Neutrophil (primary cell): ENCODE data around the gene SUSD6.

Experiments used
- H3K27ac ChIP-seq: fragments of 200-600 bp; sonication (generic); 2 replicates; pipeline ENCODE4 v1.5.1; 2016; ENCODE audit warnings: mild to moderate bottlenecking, moderate library complexity
- H3K27me3 ChIP-seq: fragments of 200-600 bp; sonication (generic); 2 replicates; pipeline ENCODE4 v1.6.0; 2016; ENCODE audit warnings: mild to moderate bottlenecking
- H3K36me3 ChIP-seq: fragments of 200-600 bp; sonication (generic); 2 replicates; pipeline ENCODE4 v1.5.1; 2017
- H3K4me1 ChIP-seq, 2 experiments: fragments of 200-600 bp in 1 of 2; sonication (generic) in 1 of 2; 1 replicate in 1 of 2; 2 replicates in 1 of 2; pipeline versions ENCODE4 v1.5.1 to v1.6.1; 2013 to 2016; ENCODE audit warnings: low read depth in 1 of 2, low read length in 1 of 2, mild to moderate bottlenecking in 1 of 2, moderate library complexity in 1 of 2; ENCODE audit not compliant: control insufficient read depth in 1 of 2, insufficient read depth in 1 of 2
- H3K4me3 ChIP-seq, 2 experiments: fragments of 200-600 bp in 1 of 2; sonication (generic) in 1 of 2; 1 replicate in 1 of 2; 2 replicates in 1 of 2; pipeline ENCODE4 v1.5.1; 2013 to 2016; ENCODE audit warnings: low read depth in 1 of 2, low read length in 1 of 2, mild to moderate bottlenecking in 1 of 2, moderate library complexity in 1 of 2
- H3K9me3 ChIP-seq: fragments of 200-600 bp; sonication (generic); 2 replicates; pipeline ENCODE4 v1.5.1; 2016
- TF ChIP-seq, protein P1 (sequence below): fragments of 200-600 bp; sonication (generic); IDR thresholded peaks from 2 replicates; pipeline ENCODE4 v1.5.1; 2016; ENCODE audit warnings: antibody characterized with exemption

SUSD6 gene

DNA sequence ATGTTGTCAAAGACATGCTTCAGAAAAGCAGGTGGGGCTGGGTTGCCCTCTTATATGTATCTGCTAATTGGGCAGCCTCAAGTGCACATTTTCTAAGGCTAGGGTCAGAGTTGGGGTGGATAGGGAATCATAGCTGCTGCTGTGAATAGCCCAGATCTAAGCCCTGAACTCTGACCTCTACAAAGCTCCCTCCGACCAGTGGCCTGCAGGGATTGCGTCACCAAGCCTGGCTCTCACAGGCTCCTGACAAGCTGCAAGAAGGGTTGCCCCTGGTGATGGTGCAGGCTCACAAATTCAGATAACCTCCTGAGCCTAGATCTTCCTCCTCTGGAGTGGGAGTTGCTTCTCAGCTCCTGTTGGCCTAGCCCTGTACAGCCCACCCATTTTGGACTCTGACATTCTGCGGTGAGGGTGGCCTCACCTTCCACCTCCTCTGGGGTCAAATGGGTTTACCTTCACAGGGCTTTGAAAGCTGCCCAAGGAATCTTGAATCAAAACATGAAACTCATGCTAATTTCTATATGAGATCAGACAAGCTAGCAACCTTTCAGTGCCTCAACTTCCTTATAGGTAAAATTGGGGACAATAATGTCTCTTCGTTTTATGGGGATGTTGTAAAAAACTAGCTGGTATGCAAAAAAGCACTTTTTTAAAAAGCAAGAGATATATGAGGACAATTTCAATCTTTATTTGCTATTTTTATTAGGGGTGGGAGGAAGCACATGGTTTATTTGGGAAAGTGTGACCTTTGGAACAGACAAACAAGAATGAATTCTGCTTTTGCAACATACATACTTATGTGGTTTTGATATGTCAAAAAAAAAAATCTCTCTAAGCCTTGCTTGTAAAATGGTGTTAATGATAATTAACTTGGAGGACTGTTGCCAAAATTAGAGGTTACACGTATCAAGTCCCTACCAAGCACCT lies 4.9 kb upstream of the SUSD6 start:
- H3K4me1 ChIP-seq, result peaks cover 11 to 14% of the 10 kb centered on the region in 2 experiments
- no peak overlapping the region for H3K4me3 ChIP-seq
- no peaks in the 10 kb centered on the region for H3K9me3 ChIP-seq
- H3K36me3 ChIP-seq, result no peaks in the 10 kb centered on the region
- H3K27ac ChIP-seq, result no peak overlapping the region
- TF ChIP-seq, protein P1, sequence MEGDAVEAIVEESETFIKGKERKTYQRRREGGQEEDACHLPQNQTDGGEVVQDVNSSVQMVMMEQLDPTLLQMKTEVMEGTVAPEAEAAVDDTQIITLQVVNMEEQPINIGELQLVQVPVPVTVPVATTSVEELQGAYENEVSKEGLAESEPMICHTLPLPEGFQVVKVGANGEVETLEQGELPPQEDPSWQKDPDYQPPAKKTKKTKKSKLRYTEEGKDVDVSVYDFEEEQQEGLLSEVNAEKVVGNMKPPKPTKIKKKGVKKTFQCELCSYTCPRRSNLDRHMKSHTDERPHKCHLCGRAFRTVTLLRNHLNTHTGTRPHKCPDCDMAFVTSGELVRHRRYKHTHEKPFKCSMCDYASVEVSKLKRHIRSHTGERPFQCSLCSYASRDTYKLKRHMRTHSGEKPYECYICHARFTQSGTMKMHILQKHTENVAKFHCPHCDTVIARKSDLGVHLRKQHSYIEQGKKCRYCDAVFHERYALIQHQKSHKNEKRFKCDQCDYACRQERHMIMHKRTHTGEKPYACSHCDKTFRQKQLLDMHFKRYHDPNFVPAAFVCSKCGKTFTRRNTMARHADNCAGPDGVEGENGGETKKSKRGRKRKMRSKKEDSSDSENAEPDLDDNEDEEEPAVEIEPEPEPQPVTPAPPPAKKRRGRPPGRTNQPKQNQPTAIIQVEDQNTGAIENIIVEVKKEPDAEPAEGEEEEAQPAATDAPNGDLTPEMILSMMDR, result no peak
- H3K27me3 ChIP-seq, result no peaks in the 10 kb centered on the region

DNA sequence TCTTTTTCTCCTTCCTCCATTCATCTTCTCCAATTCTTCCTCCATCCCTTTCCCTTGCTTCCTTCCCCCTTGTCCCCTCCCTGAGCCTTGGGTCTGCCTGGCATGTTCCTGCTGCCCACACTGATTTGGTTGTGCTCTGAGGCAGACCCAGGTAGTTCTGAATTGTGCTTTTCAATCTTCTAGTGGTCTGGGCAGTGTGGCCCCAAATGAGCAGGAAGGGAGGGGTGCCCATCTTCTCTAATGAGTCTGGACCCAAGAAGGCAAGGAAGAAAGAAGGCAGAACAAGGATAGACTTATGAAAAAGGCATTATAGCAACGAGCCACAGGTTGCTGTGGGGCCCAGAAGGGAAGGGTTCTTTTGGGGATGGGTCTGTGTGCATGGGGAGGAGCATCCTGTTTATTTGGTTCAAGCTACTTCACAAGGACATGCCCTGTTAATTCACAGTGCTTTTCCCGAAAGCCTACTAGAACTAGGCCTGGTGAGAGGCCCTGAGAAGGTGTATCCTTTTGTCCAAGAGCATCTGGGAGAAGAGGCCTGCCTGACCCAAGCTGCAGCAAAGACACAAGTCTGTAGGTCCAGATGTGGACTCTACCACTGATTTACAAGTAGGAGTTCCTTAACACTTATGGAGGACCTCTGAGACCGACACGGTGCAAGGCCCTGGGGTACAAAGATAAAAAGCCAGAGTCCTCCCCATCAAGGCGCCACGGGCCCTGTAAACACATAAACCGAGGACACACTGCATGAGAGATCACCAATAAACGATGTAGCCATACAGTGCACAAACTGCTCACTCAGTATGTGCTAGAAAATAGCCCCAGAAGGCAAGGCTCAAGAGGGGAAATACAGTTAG lies 1.1 kb upstream of the SUSD6 start:
- Histone ChIP-seq H3K27ac (peak overlapping the region; percentile 98), H3K4me1 (peaks cover 32 to 41% of the 10 kb centered on the region in 2 experiments), H3K4me3 (peak overlapping the region in 1 of 2 experiments; percentile 51), H3K27me3 (no peaks in the 10 kb centered on the region), H3K9me3 (no peaks in the 10 kb centered on the region), H3K36me3 (no peaks in the 10 kb centered on the region)
- TF ChIP-seq, protein P1, result no peak

DNA sequence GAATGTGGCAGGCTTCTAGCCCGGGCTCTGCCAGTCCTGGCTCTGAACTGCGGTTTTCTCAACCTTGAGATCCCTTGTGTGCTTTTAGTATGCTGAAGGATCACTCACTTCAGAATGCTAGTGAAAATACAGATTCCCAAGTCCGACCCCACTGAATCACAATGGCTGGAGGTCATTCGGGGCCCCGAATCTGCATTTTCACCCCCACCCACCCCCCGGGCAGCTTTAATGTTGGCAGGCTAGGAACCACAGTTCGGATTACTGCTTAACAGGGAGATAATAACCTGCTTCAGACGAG lies 573 bp upstream of the SUSD6 start:
- peaks cover 38 to 47% of the 10 kb centered on the region in 2 experiments for H3K4me1 ChIP-seq
- no peaks in the 10 kb centered on the region for H3K27me3 ChIP-seq
- peak overlapping the region; percentile 51 to 84 for H3K4me3 ChIP-seq
- peak overlapping the region; percentile 98 for H3K27ac ChIP-seq
- TF ChIP-seq, protein P1, result no peak
- no peaks in the 10 kb centered on the region for H3K9me3 ChIP-seq
- no peaks in the 10 kb centered on the region for H3K36me3 ChIP-seq

DNA sequence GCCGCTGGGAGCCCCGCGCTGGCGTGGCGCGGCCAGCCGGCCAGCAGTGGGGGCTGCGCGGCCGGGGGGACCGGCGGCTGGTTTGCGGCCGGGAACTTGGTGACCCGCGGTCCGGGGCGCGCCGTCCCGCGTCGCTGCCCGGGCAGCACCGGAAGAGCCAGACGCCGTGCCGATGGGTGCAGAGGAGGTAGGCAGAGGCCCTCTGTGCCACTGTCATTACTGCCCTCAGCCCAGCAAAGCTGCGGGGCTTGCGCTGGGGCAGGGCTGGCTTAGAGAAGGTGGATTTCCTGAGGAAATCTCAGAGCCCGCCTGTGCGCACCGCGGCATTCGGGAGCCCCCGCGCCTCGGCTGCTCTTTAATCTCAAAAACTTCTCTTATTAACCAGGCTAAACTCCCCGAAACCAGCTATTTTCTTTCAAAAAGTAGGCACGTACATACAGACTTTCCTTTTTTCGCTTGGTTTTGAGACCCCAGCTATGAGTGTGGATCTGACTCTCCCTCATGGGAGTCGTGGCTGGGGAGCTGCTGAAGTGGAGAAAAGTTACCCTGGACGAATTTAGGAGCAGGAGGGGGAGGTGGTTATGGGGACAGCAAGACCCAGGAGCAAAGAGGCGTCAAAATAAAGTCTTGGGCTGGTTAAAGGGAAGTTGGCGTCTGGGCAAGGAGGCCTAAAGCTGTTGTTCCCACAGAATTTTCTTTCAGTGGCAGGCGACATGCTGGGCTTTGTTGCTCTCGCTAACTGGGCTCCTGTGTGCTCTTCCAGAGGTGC lies 802 bp downstream of the SUSD6 start:
- TF ChIP-seq, protein P1, result no peak
- H3K4me3 ChIP-seq, result peak overlapping the region; percentile 84 to 96
- H3K27me3 ChIP-seq, result no peaks in the 10 kb centered on the region
- no peaks in the 10 kb centered on the region for H3K9me3 ChIP-seq
- H3K4me1 ChIP-seq, result peaks cover 52 to 61% of the 10 kb centered on the region in 2 experiments
- no peaks in the 10 kb centered on the region for H3K36me3 ChIP-seq
- H3K27ac ChIP-seq, result peak overlapping the region; percentile 98

DNA sequence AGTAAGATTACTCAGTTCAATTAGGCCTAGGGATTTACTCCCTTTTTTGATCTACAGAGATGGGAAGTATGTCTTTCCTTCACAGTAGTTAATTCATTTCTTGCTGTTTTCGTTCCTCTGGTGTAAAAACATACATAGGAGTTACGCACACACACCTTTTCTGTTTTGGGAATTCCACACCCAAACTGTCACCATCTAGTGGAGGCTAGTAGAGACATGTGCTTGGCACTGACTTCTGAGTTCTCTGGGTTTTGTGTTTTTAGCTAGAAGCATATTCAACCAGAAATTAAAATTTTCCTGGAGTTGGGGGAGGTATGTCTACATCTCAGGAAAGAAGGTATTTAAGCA lies 1.4 kb downstream of the SUSD6 start:
- H3K27me3 ChIP-seq, result no peaks in the 10 kb centered on the region
- no peaks in the 10 kb centered on the region for H3K9me3 ChIP-seq
- peak overlapping the region; percentile 98 for H3K27ac ChIP-seq
- H3K4me3 ChIP-seq, result peak overlapping the region; percentile 84 to 96
- H3K36me3 ChIP-seq, result no peaks in the 10 kb centered on the region
- peaks cover 58 to 66% of the 10 kb centered on the region in 2 experiments for H3K4me1 ChIP-seq
- TF ChIP-seq, protein P1, result no peak
